ENCODE results near the gene SCO2.

The SCO2 gene

GRCh38 chr22:50482107-50483074 is 43.0 kb downstream of the SCO2 start:
- in situ Hi-C loops (cut with HindIII; ENCODE audit: low sequenced_read_pairs) = no loop called here

- in situ Hi-C loops (cut with HindIII; ENCODE audit: low sequenced_read_pairs) = no loop called here
Measured at GRCh38 chr22:50481440-50482106, 43.8 kb downstream of the SCO2 start, which contains the start of gene ADM2. Gene ADM2 (plus strand): TSS chr22:50481543. CDS start chr22:50481848, 305 bp downstream.

DNA sequence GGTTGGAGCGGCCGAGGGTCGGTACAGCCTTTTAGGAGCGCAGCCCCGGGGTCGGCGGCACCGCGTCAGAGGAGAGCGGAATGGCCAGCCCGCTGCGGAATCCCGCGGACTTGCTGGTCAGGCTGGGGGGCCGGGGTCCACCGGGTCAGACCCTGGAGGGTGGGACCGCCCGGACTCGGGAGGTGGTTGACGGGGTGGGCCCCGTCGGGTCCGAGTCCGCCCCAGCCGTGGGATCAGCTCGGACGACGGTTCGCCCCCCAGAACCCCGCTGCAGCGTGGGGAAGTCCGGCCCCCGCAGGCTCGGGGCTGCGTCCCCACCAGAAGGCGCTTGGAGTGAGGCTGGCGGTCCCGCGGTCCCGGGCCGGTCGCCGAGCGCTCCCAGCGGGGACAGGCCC is 44.4 kb downstream of the SCO2 start:
- in situ Hi-C loops (cut with HindIII; ENCODE audit: low sequenced_read_pairs) = no loop called here

- in situ Hi-C loops (cut with HindIII; ENCODE audit: low sequenced_read_pairs) = no loop called here
Measured at GRCh38 chr22:50479721-50480120, 45.7 kb downstream of the SCO2 start.

DNA sequence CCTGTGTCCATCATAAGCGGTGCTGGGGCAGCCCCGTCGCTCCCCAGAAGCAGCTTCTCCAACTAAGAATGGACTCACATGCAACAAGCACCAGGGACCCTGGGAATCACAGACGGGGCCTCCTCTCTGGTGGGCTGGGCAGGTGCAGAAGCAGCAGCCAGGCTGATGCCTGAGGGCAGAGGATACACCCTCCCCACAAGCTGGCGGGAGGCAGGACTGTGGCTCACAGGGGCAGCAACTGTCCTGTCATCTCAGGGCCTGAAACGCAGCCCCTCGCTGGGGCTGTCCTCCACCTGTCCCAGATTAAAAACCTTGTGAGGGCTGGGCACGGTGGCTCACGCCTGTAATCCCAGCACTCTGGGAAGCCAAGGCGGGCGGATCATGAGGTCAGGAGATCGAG is 47.5 kb downstream of the SCO2 start:
- in situ Hi-C loops (cut with HindIII; ENCODE audit: low sequenced_read_pairs) = no loop called here

DNA sequence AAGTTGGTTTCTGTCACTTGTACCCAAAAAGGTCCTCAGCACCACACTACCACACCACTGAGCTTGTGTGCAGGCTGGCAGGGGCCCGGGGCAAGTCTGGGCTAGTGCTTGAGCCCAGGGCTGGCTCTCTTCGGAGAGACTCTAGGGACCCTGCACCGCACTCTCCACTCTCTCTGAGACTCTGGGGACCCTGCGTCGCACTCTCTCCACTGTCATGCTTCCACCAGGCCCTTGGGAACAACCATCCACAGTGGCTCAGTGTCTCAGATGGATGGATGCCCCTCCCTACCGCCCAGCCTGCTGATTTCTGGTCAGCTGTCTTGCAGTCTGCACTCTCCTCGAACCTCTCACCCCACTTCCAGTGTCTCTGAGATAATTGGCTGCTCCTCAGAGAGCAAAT is 48.5 kb downstream of the SCO2 start:
- in situ Hi-C loops (cut with HindIII; ENCODE audit: low sequenced_read_pairs) = no loop called here

DNA sequence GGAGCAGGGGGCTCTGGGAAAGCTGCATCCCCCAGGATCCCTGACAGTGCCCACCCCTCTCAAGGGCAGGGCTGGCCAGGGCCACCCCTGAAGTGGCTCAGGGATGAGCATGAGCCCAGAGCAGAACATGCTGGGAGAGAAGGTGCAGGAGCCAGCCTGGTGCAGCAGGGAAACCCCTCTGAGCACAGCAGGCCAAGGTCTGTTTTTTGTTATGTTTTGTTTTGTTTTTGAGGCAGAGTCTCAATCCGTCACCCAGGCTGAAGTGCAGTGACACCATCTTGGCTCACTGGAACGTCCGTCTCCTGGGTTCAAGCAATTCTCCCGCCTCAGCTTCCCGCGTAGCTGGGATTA is 49.8 kb downstream of the SCO2 start:
- in situ Hi-C loops (cut with HindIII; ENCODE audit: low sequenced_read_pairs) = no loop called here

DNA sequence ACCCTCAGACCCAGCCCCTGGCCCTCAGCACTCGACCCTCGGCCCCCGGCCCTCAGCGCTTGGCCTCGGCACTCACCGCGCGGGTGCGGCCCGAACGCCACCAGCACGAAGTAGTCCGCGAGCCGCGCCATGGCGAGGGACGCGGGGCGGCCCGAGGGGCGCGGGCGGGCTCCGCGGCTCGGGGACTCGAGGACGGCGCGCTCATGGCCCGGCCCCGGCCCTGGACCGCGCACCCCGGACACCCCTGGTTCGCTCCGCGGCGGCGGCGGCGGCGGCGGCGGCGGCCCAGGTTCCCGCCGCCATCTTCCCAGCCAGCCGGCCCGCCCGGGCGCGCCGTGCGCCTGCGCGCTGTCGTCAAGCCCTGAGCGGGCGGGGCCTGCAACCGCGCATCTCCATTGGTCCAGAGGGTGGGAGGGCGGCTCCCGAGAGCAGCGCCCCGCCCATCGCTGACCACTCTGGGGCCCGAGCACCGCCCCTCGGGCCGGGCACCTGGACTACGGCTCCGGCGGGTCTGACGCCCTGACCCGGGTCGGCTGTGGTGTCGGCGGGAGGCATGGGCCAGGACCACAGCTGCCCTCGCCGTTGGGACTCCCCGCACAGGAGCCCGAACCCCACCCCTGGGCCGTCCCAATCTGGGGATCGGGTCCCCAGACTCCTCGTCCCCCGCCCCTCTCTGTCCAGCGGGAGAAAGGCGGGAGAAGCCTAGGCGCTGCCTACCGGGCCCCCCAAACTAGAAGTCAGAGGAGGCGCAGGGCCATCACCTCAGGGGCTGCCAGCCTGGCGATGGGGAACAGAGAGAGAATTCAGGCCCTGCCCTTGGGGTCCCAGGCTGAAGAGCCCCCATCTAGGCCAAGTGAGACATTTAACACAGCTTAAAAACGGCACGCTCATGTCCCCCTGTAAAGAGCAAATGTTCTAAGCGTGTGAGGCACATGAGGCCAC is 50.4 kb downstream of the SCO2 start, which contains the start of gene SBF1:
TSS of gene SBF1 (minus strand) at position 326 of the 942 bp plus-strand sequence. CDS start at position 131, 195 bp downstream.
- in situ Hi-C loops (cut with HindIII; ENCODE audit: low sequenced_read_pairs) = no loop called here

- in situ Hi-C loops (cut with HindIII; ENCODE audit: low sequenced_read_pairs) = no loop called here
Measured at GRCh38 chr22:50473855-50474671, 51.3 kb downstream of the SCO2 start.
